Esophagus squamous epithelium (tissue), 5 donors: ENCODE data around the gene ISL2. TPM values are rescaled to one million over a fixed set of nuclear protein-coding genes. Genes with fewer than 3 reads are reported as not detected.

Experiments used
- DNase-seq: peaks from one replicate; lab custom pipeline; 2025; lab: John Stamatoyannopoulos, UW
- H3K27ac ChIP-seq, 4 donors: fragments of 200-600 bp; sonication (generic); one replicate each; pipeline ENCODE4 v1.5.1; 2016 to 2019; ENCODE audit warnings: mild to moderate bottlenecking in 1 of 4
- H3K27me3 ChIP-seq, 4 donors: fragments of 200-600 bp; sonication (generic); 1 replicate in 3 of 4; 2 replicates in 1 of 4; pipeline versions ENCODE4 v1.5.1 to v1.6.0; 2017 to 2021; ENCODE audit warnings: antibody characterized with exemption in 1 of 4
- H3K36me3 ChIP-seq, 3 donors: fragments of 200-600 bp; sonication (generic); one replicate each; pipeline ENCODE4 v1.5.1; 2016 to 2019
- H3K4me1 ChIP-seq, 3 donors: fragments of 200-600 bp; sonication (generic); one replicate each; pipeline ENCODE4 v1.5.1; 2017 to 2019
- H3K4me3 ChIP-seq, 4 donors: fragments of 200-600 bp; sonication (generic); 1 replicate in 3 of 4; 2 replicates in 1 of 4; pipeline ENCODE4 v1.5.1; 2016 to 2019; ENCODE audit warnings: mild to moderate bottlenecking in 2 of 4, moderate library complexity in 1 of 4
- H3K9me3 ChIP-seq, 3 donors: fragments of 200-600 bp; sonication (generic); one replicate each; pipeline ENCODE4 v1.5.1; 2016 to 2019
- POLR2A ChIP-seq, 4 donors: fragments of 450-650 bp; IDR thresholded peaks; one replicate each; pipeline ENCODE4 v1.6.1; 2017; ENCODE audit warnings: antibody characterized with exemption in 4 of 4, mild to moderate bottlenecking in 4 of 4, moderate library complexity in 3 of 4
- WGBS, 2 donors: methylation state at CpG; one replicate each; pipeline ENCODE4 v1.1.5; 2018; 5-methylcytosine and 5-hydroxymethylcytosine counted together
- intact Hi-C: fragments of 100-400 bp; cut with DNase I; formaldehyde crosslinking; loops from one replicate; pipeline ENCODE4 v1.15.0; 2022
- total RNA-seq, 4 donors: library from RNA; depleted of rRNA; stranded (reverse); fragments of >200 nt; gene quantifications; one replicate each; pipeline ENCODE4 v1.1.0, GENCODE V29; 2016
- TF ChIP-seq, protein P1 (sequence below), 6 experiments: fragments of 450-650 bp in 4 of 6; fragments of 200-600 bp in 2 of 6; sonication (generic) in 2 of 6; IDR thresholded peaks; one replicate each; pipeline ENCODE4 v1.5.1; 2016 to 2019; ENCODE audit warnings: antibody characterized with exemption in 6 of 6, mild to moderate bottlenecking in 4 of 6, moderate library complexity in 4 of 6
- donor health status: DM: yes; HTN: yes; CAD: no.

The ISL2 gene
- total RNA-seq, 4 donors from 2014 or later, result 0.22 to 0.95 (median 0.70) TPM; not detected in 1

DNA sequence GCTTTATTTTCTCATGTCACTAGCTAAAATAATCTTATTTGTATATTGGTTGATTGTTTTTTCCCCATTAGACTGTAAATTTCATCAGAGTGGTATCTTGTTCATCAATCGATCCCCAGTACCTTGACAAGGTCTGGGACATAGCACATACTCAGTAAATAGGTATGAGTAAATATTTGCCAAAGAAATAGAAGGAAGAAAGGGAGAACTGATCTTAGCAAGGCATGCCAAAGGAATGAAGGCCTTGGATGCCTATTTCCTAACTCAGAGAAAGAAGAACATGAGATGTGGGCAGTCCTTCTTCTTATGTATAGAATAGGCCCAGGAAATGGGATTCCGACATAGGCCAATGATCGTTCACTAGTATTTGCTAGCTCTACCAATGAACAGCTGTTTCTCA is 54.7 kb downstream of the ISL2 start:
- no peak for DNase-seq
- H3K36me3 ChIP-seq, result peaks cover 0 to 11% (median 0%) of the 10 kb centered on the region in 3 donors
- H3K4me1 ChIP-seq, result no peaks in the 10 kb centered on the region
- H3K27me3 ChIP-seq, result no peaks in the 10 kb centered on the region
- 79 to 89% methylated on average over 3 of the region's 3 CpGs for whole genome bisulfite sequencing, 2 donors
- TF ChIP-seq, protein P1, sequence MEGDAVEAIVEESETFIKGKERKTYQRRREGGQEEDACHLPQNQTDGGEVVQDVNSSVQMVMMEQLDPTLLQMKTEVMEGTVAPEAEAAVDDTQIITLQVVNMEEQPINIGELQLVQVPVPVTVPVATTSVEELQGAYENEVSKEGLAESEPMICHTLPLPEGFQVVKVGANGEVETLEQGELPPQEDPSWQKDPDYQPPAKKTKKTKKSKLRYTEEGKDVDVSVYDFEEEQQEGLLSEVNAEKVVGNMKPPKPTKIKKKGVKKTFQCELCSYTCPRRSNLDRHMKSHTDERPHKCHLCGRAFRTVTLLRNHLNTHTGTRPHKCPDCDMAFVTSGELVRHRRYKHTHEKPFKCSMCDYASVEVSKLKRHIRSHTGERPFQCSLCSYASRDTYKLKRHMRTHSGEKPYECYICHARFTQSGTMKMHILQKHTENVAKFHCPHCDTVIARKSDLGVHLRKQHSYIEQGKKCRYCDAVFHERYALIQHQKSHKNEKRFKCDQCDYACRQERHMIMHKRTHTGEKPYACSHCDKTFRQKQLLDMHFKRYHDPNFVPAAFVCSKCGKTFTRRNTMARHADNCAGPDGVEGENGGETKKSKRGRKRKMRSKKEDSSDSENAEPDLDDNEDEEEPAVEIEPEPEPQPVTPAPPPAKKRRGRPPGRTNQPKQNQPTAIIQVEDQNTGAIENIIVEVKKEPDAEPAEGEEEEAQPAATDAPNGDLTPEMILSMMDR (IDR thresholded peaks at IDR 0.05), result no peak
- TF ChIP-seq POLR2A (IDR thresholded peaks at IDR 0.05), result no peak
- no peak overlapping the region for H3K27ac ChIP-seq
- intact Hi-C loops, result no loop called here
- H3K4me3 ChIP-seq, result no peak overlapping the region
- H3K9me3 ChIP-seq, result no peaks in the 10 kb centered on the region

- intact Hi-C loops, result no loop called here
- H3K4me3 ChIP-seq, result no peak overlapping the region
- peaks cover 0 to 11% (median 0%) of the 10 kb centered on the region in 3 donors for H3K36me3 ChIP-seq
- H3K9me3 ChIP-seq, result no peaks in the 10 kb centered on the region
- H3K27ac ChIP-seq, result no peak overlapping the region
- TF ChIP-seq, protein P1 (IDR thresholded peaks at IDR 0.05), result no peak
- TF ChIP-seq POLR2A (IDR thresholded peaks at IDR 0.05), result no peak
- H3K4me1 ChIP-seq, result no peaks in the 10 kb centered on the region
- H3K27me3 ChIP-seq, result no peaks in the 10 kb centered on the region
- no peak for DNase-seq
These were observed 55.3 kb downstream of the ISL2 start for GRCh38 chr15:76391847-76392246.

Other genes with a start within 250 kb of the ISL2 start
- 100 to 1,000 TPM in 1 of 4 donors, 10 to 100 TPM in 3; 56.6 to 125 (median 83.1) TPM for gene ETFA, start 25.3 kb upstream of the ISL2 start, total RNA-seq